ENCODE measurements around the gene KAT2B. TPM values are rescaled to one million over a fixed set of nuclear protein-coding genes. Genes with fewer than 3 reads are reported as not detected.

The KAT2B gene
- total RNA-seq, 1 donor from 2014 or later: 12.2 TPM

DNA sequence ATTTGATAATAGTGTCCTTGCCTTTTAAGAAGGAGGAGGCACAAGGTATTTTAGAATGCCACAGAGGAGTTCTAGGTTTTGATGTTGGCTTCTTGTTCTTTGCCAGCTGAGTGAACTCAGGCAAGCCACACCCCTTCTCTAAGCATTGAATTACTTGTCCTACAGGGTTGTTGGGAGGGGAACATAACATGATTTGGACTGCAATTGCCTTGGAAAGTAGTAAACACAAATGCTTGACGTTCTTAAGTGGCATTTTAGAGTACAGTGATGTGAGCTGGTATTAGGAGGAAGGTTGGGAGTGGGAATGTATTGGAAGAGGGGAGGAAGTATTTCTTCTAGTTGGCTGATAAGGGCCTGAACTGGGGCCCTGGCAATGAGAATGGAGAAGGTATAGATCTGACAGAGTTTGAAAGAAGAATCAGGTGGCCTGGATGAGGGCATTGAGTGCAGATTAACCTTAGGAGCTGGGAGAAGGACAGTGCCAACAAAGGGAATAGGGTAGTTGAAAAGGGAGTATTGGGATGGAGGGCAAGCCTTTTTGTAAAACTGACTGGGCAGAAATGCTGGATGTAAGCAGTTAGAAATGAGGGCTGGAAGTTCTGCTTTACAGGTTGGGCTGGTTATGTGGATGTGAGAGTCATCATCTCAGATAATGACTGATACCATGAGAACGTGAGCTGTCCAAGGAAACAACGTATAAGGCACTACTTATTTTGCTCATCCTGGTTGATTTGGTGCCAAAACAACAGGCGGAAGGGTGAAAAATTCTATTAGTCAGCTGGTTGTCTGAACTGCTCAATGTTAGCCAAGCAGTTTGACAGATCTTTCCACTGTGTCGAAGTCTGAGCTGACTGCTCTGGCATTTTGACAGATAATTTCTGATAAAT, 16.7 kb downstream of the KAT2B start:
- Mint-ChIP-seq H3K36me3 (ENCODE audit: low read depth) (peaks cover 4% of the 10 kb centered on the region), H3K27me3 (ENCODE audit: low read depth) (no peaks in the 10 kb centered on the region), H3K4me1 (no peaks in the 10 kb centered on the region), H3K27ac (ENCODE audit: unreplicated experiment) (no peak overlapping the region), H3K4me3 (no peak overlapping the region), H3K9me3 (peaks cover 4% of the 10 kb centered on the region)
- DNase-seq (ENCODE audit: low read depth, low spot score): no peak
- TF ChIP-seq CTCF (conservative IDR thresholded peaks at IDR 0.05): no peak

DNA sequence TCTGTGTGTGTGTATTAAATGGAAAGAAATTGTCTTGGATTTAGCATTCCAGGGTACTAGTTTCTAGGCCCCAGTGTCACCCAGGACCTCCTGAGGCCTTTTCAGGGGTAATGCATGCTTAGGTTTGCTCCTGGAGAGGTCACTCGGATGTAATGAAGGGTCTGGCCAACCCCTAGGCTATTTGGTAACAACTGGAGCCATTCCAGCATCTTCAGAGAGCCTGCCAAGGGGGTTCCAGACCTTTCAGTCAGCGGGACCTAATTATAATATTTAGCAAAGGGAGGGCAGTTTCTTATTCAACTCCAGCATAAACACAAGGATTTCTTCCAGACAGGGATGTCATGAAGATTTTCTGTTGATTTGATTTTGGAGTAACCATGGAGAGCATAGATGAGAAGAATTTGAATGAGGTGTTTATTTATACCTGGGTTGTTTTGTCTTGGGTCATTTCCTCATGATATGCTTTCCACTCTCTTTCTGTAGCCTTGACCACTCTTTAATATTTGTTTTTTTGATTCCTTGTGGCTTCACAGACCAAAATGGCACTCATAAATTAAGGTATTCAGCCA, 17.4 kb downstream of the KAT2B start:
- Mint-ChIP-seq H3K36me3 (ENCODE audit: low read depth) (peaks cover 4% of the 10 kb centered on the region), H3K4me3 (no peak overlapping the region), H3K4me1 (no peaks in the 10 kb centered on the region), H3K27ac (ENCODE audit: unreplicated experiment) (no peak overlapping the region), H3K9me3 (peaks cover 4% of the 10 kb centered on the region), H3K27me3 (ENCODE audit: low read depth) (no peaks in the 10 kb centered on the region)
- no peak for DNase-seq (ENCODE audit: low read depth, low spot score)
- no peak for TF ChIP-seq CTCF (conservative IDR thresholded peaks at IDR 0.05)

DNA sequence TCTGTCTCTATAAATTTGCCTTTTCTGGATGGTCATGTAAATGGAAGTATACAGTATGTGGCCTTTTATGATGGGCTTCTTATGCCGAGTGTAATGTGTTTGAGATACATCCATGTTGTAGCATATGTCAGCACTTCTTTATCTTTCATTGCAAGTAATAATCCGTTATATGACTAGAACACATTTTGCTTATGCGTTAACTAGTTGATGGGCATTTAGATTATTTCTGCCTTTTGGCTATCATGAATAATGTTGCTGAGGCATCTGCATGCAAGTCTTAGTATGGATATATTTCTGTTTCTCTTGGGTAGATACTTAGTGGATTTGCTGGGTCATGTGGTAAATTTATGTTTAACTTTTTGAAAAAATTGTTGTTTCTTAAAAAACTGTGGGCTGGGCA, 19.7 kb downstream of the KAT2B start:
- TF ChIP-seq CTCF (conservative IDR thresholded peaks at IDR 0.05): no peak
- peaks cover 4% of the 10 kb centered on the region for H3K36me3 Mint-ChIP-seq (ENCODE audit: low read depth)
- H3K9me3 Mint-ChIP-seq: peaks cover 4% of the 10 kb centered on the region
- no peaks in the 10 kb centered on the region for H3K27me3 Mint-ChIP-seq (ENCODE audit: low read depth)
- H3K27ac Mint-ChIP-seq (ENCODE audit: unreplicated experiment): no peak overlapping the region
- no peak overlapping the region for H3K4me3 Mint-ChIP-seq
- H3K4me1 Mint-ChIP-seq: peaks cover 2% of the 10 kb centered on the region
- DNase-seq (ENCODE audit: low read depth, low spot score): no peak

GRCh38 chr3:20060974-20061685, 20.9 kb downstream of the KAT2B start:
- Mint-ChIP-seq H3K9me3 (peaks cover 4% of the 10 kb centered on the region), H3K27me3 (ENCODE audit: low read depth) (no peaks in the 10 kb centered on the region), H3K4me3 (no peak overlapping the region), H3K36me3 (ENCODE audit: low read depth) (peaks cover 4% of the 10 kb centered on the region), H3K27ac (ENCODE audit: unreplicated experiment) (no peak overlapping the region), H3K4me1 (peaks cover 12% of the 10 kb centered on the region)
- no peak for DNase-seq (ENCODE audit: low read depth, low spot score)
- TF ChIP-seq CTCF (conservative IDR thresholded peaks at IDR 0.05): no peak

DNA sequence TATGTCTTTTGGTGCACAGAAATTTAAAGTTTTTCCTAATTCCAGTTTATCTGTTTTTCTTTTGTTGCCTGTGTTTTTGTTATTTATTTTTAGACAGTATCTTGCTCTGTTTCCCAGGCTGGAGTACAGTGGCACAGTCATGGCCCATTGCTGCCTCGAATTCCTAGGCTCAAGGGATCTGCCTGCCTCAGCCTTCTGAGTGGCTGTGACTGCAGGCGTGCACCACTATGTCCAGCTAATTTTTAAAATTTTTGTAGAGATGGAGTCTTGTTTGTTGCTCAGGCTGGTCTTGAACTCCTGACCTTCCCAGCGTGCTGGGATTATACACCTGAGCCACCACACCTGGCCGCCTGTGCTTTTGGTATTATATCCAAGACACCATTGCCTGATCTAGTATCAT, 22.8 kb downstream of the KAT2B start:
- Mint-ChIP-seq H3K4me3 (no peak overlapping the region), H3K27me3 (ENCODE audit: low read depth) (no peaks in the 10 kb centered on the region), H3K4me1 (peaks cover 19% of the 10 kb centered on the region), H3K36me3 (ENCODE audit: low read depth) (peaks cover 4% of the 10 kb centered on the region), H3K9me3 (peaks cover 4% of the 10 kb centered on the region), H3K27ac (ENCODE audit: unreplicated experiment) (no peak overlapping the region)
- no peak for DNase-seq (ENCODE audit: low read depth, low spot score)
- no peak for TF ChIP-seq CTCF (conservative IDR thresholded peaks at IDR 0.05)
